ENCODE data around the gene TCAIM.

DNA sequence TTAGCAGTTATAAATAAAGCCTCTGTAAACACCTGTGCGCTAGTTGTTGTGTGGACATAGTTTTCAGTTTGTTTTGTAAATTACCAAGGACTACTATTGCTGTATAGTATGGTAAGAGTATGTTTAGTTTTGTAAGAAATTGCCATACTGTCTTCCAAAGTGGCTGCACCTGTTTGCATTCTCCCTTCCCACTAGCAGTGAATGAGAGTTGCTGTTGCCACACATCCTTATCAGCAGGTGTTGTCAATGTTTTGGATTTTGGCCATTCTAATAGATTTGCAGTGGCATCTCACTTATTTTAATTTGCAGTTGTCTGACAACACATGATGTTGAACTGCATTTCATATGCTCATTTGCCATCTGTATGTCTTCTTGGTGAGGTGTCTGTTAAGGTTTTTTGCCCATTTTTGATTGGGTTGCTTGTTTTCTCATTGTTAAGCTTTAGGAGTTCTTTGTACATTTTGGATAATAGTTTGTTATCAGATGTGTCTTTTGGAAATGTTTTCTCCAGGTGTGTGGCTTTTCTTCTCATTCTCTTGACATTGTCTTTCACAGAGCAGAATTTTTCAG lies 14.9 kb downstream of the TCAIM start:
- TF ChIP-seq, protein P1, sequence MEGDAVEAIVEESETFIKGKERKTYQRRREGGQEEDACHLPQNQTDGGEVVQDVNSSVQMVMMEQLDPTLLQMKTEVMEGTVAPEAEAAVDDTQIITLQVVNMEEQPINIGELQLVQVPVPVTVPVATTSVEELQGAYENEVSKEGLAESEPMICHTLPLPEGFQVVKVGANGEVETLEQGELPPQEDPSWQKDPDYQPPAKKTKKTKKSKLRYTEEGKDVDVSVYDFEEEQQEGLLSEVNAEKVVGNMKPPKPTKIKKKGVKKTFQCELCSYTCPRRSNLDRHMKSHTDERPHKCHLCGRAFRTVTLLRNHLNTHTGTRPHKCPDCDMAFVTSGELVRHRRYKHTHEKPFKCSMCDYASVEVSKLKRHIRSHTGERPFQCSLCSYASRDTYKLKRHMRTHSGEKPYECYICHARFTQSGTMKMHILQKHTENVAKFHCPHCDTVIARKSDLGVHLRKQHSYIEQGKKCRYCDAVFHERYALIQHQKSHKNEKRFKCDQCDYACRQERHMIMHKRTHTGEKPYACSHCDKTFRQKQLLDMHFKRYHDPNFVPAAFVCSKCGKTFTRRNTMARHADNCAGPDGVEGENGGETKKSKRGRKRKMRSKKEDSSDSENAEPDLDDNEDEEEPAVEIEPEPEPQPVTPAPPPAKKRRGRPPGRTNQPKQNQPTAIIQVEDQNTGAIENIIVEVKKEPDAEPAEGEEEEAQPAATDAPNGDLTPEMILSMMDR (IDR thresholded peaks at IDR 0.05 in 2 of 3, conservative IDR thresholded peaks at IDR 0.05 in 1 of 3; ENCODE audit: control insufficient read depth in 2 of 3, extremely low read depth in 1 of 3, insufficient read depth in 1 of 3, low read depth in 3 of 3, low read length in 3 of 3) = no peak
- no peak for TF ChIP-seq POLR2A (IDR thresholded peaks at IDR 0.05; ENCODE audit: low read depth, low read length)
- no peak for TF ChIP-seq MAX (IDR thresholded peaks at IDR 0.05; ENCODE audit: low read depth, low read length)
- no peak for TF ChIP-seq CHD4 (IDR thresholded peaks at IDR 0.05)
- TF ChIP-seq NRF1 (conservative IDR thresholded peaks at IDR 0.05; ENCODE audit: low read depth, low read length) = no peak
- no peak for TF ChIP-seq SREBF2 (IDR thresholded peaks at IDR 0.05; ENCODE audit: low read length)
- TF ChIP-seq ZNF274 (IDR thresholded peaks at IDR 0.05; ENCODE audit: insufficient read depth, insufficient read length) = no peak
- TF ChIP-seq FOXK2 (IDR thresholded peaks at IDR 0.05) = no peak
- TF ChIP-seq POLR2AphosphoS5 (IDR thresholded peaks at IDR 0.05; ENCODE audit: low read length) = no peak
- no peak for TF ChIP-seq CHD2 (IDR thresholded peaks at IDR 0.05; ENCODE audit: borderline replicate concordance, low read depth, low read length)

Measured in GM12878 (cell line).